Suprapubic skin (tissue), 4 donors: ENCODE measurements around the gene CTPS1.

Source experiments
- POLR2A ChIP-seq, 2 donors: fragments of 450-650 bp; IDR thresholded peaks; one replicate each; pipeline ENCODE4 v1.6.1; 2017; ENCODE audit warnings: antibody characterized with exemption in 2 of 2, mild to moderate bottlenecking in 2 of 2, moderate library complexity in 2 of 2
- POLR2AphosphoS5 ChIP-seq, 3 donors: sonication (generic); formaldehyde crosslinking; IDR thresholded peaks; one replicate each; pipeline ENCODE4 v1.6.1; 2017; ENCODE audit warnings: antibody characterized with exemption in 3 of 3
- TF ChIP-seq, protein P1 (sequence below), 2 donors: fragments of 200-600 bp in 1 of 2; fragments of 450-650 bp in 1 of 2; sonication (generic) in 1 of 2; IDR thresholded peaks; one replicate each; pipeline ENCODE4 v1.5.1; 2016 to 2019; ENCODE audit warnings: antibody characterized with exemption in 2 of 2, mild to moderate bottlenecking in 1 of 2, moderate library complexity in 1 of 2

GRCh38 chr1:41053316-41053715 is 73.8 kb downstream of the CTPS1 start:
- TF ChIP-seq, protein P1, sequence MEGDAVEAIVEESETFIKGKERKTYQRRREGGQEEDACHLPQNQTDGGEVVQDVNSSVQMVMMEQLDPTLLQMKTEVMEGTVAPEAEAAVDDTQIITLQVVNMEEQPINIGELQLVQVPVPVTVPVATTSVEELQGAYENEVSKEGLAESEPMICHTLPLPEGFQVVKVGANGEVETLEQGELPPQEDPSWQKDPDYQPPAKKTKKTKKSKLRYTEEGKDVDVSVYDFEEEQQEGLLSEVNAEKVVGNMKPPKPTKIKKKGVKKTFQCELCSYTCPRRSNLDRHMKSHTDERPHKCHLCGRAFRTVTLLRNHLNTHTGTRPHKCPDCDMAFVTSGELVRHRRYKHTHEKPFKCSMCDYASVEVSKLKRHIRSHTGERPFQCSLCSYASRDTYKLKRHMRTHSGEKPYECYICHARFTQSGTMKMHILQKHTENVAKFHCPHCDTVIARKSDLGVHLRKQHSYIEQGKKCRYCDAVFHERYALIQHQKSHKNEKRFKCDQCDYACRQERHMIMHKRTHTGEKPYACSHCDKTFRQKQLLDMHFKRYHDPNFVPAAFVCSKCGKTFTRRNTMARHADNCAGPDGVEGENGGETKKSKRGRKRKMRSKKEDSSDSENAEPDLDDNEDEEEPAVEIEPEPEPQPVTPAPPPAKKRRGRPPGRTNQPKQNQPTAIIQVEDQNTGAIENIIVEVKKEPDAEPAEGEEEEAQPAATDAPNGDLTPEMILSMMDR (IDR thresholded peaks at IDR 0.05) = no peak
- TF ChIP-seq POLR2AphosphoS5 (IDR thresholded peaks at IDR 0.05) = no peak
- no peak for TF ChIP-seq POLR2A (IDR thresholded peaks at IDR 0.05)
